Ishikawa (cell line): ENCODE measurements around the gene L1CAM.
A peak's percentile ranks its signal among the peaks of the same experiment; 100 is the strongest.

Source experiments
- CEBPB ChIP-seq: IDR thresholded peaks from 2 replicates; pipeline ENCODE4 v1.6.1; 2012
- CREB1 ChIP-seq: IDR thresholded peaks from 2 replicates; pipeline ENCODE4 v1.6.1; 2012; ENCODE audit warnings: low read depth
- EGR1 ChIP-seq: IDR thresholded peaks from 2 replicates; pipeline ENCODE4 v1.6.1; 2012
- EP300 ChIP-seq: IDR thresholded peaks from 2 replicates; pipeline ENCODE4 v1.6.1; 2012; ENCODE audit warnings: borderline replicate concordance
- FOXM1 ChIP-seq: IDR thresholded peaks from 2 replicates; pipeline ENCODE4 v1.6.1; 2012; ENCODE audit warnings: low read depth, borderline replicate concordance
- MAX ChIP-seq: IDR thresholded peaks from 2 replicates; pipeline ENCODE4 v1.6.1; 2012
- NFIC ChIP-seq: IDR thresholded peaks from 2 replicates; pipeline ENCODE4 v1.6.1; 2012
- RAD21 ChIP-seq: IDR thresholded peaks from 2 replicates; pipeline ENCODE4 v1.6.1; 2012; ENCODE audit warnings: low read depth
- TAF1 ChIP-seq: IDR thresholded peaks from 2 replicates; pipeline ENCODE4 v1.6.1; 2012; ENCODE audit warnings: low read depth, mild to moderate bottlenecking
- TCF12 ChIP-seq: IDR thresholded peaks from 2 replicates; pipeline ENCODE4 v1.6.1; 2012; ENCODE audit warnings: low read depth
- TEAD4 ChIP-seq: IDR thresholded peaks from 2 replicates; pipeline ENCODE4 v1.6.1; 2012
- USF1 ChIP-seq: IDR thresholded peaks from 2 replicates; pipeline ENCODE4 v1.6.1; 2012
- YY1 ChIP-seq: IDR thresholded peaks from 2 replicates; pipeline ENCODE4 v1.6.1; 2012; ENCODE audit warnings: low read depth
- ZBTB7A ChIP-seq: IDR thresholded peaks from 2 replicates; pipeline ENCODE4 v1.6.1; 2012; ENCODE audit warnings: low read depth
- TF ChIP-seq, protein P1 (sequence below): IDR thresholded peaks from 2 replicates; pipeline ENCODE4 v1.6.1; 2012; ENCODE audit warnings: low read depth, mild to moderate bottlenecking

L1CAM gene

DNA sequence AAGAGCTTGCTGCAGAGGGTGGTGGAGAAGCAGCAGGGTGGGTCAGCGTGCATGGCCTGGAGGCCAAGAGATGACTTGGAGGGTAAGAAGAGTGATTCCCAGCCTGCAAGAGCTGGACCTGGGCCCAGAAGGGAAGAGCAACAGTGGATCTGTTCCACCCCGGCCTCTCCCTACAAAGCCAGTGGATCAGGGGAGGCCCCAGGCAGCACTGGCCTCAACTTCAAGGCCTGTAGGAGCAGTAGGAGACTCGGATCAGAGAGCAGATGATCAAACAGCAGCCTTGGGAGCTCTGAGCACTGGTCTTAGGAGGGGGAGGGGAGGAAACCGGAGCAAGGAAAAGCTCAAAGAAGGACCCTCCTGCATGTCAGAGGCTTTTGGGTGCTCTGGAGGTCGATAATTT, 7.6 kb downstream of the L1CAM start:
- TF ChIP-seq ZBTB7A (no peak), RAD21 (no peak), TEAD4 (no peak), NFIC (no peak), FOXM1 (no peak), YY1 (no peak), EGR1 (no peak)

GRCh38 chrX:153877571-153878261, 8.3 kb downstream of the L1CAM start:
- TF ChIP-seq EP300: no peak
- no peak for TF ChIP-seq CREB1
- TF ChIP-seq CEBPB: no peak
- TF ChIP-seq EGR1: no peak
- TF ChIP-seq TCF12: no peak
- no peak for TF ChIP-seq RAD21
- no peak for TF ChIP-seq USF1
- TF ChIP-seq FOXM1: no peak

- TF ChIP-seq USF1 (no peak), FOXM1 (no peak), CEBPB (no peak), EP300 (no peak), RAD21 (no peak)
These were observed 9.9 kb downstream of the L1CAM start for GRCh38 chrX:153876112-153876491.

DNA sequence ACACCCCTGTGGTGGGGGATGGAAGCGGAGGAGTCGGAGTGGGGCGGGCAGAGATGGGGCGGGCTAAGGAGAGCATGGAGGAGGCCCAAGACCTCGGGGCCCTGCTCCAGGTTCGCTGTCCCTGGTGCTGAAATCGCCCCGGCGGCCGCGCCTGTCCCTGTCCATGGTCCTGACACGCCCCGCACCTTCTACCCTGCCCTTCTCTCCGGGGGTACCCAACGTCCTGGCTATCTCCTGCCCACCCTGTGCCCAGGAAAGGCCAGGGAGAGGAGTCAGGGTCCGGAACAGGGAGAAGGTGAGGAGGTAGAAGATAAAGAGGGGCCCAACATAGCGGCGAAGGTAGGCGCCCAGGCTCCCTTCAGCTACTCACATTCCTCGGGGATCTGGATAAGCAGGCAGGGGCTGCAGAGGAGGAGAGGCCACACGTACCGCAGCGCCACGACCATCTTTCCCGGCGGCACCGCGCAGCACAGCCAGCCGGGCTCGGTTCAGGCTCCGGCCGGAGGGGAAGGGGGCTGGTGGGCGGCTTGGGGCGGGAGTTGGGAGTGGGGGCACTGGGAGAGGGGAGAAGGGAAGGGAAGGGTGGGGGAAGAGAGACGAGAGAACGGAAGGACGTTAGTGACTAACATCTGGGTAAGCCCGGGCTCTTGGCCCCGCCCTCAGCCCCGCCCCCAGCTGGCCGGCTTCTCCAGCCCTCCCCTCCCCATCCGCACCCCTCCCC, 10.4 kb downstream of the L1CAM start:
- TF ChIP-seq RAD21 (no peak), CREB1 (no peak), CEBPB (no peak), EGR1 (no peak), TAF1 (no peak), ZBTB7A (no peak), YY1 (no peak), USF1 (no peak), FOXM1 (no peak), TCF12 (no peak), MAX (peak; percentile 57; the same call in 1 of the 2 replicates)
- TF ChIP-seq, protein P1, sequence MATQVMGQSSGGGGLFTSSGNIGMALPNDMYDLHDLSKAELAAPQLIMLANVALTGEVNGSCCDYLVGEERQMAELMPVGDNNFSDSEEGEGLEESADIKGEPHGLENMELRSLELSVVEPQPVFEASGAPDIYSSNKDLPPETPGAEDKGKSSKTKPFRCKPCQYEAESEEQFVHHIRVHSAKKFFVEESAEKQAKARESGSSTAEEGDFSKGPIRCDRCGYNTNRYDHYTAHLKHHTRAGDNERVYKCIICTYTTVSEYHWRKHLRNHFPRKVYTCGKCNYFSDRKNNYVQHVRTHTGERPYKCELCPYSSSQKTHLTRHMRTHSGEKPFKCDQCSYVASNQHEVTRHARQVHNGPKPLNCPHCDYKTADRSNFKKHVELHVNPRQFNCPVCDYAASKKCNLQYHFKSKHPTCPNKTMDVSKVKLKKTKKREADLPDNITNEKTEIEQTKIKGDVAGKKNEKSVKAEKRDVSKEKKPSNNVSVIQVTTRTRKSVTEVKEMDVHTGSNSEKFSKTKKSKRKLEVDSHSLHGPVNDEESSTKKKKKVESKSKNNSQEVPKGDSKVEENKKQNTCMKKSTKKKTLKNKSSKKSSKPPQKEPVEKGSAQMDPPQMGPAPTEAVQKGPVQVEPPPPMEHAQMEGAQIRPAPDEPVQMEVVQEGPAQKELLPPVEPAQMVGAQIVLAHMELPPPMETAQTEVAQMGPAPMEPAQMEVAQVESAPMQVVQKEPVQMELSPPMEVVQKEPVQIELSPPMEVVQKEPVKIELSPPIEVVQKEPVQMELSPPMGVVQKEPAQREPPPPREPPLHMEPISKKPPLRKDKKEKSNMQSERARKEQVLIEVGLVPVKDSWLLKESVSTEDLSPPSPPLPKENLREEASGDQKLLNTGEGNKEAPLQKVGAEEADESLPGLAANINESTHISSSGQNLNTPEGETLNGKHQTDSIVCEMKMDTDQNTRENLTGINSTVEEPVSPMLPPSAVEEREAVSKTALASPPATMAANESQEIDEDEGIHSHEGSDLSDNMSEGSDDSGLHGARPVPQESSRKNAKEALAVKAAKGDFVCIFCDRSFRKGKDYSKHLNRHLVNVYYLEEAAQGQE: peak; percentile 99

GRCh38 chrX:153874366-153875125, 11.4 kb downstream of the L1CAM start:
- no peak for TF ChIP-seq YY1

- TF ChIP-seq MAX (no peak), CREB1 (no peak), ZBTB7A (no peak), CEBPB (no peak), EP300 (no peak), TCF12 (no peak), EGR1 (no peak), FOXM1 (no peak), RAD21 (no peak), USF1 (no peak), TEAD4 (no peak), YY1 (no peak), NFIC (no peak), TAF1 (no peak)
- TF ChIP-seq, protein P1: no peak
These were observed 11.9 kb downstream of the L1CAM start for GRCh38 chrX:153874085-153874365.
